BLaER1 treated with 17β-estradiol and CSF1 and Interleukin-3, amounts not matched to agents 10 nM and 100 nM (cell line): Measurements from ENCODE around the gene CEP43.

Experiments
- H3K27ac ChIP-seq, 11 experiments: shearing (Covaris generic); formaldehyde crosslinking; 2 replicates each; pipeline ENCODE4 v1.8.1; 2022
- H3K27me3 ChIP-seq, 11 experiments: shearing (Covaris generic); formaldehyde crosslinking; 2 replicates each; pipeline ENCODE4 v1.8.1; 2022
- H3K36me3 ChIP-seq, 11 experiments: shearing (Covaris generic); formaldehyde crosslinking; 2 replicates each; pipeline ENCODE4 v1.8.1; 2022
- H3K4me1 ChIP-seq, 10 experiments: shearing (Covaris generic); formaldehyde crosslinking; 2 replicates each; pipeline ENCODE4 v1.8.1; 2022
- H3K4me2 ChIP-seq, 11 experiments: shearing (Covaris generic); formaldehyde crosslinking; 2 replicates each; pipeline ENCODE4 v1.8.1; 2022
- H3K4me3 ChIP-seq, 10 experiments: shearing (Covaris generic); formaldehyde crosslinking; 2 replicates each; pipeline ENCODE4 v1.8.1; 2022
- H3K9ac ChIP-seq, 11 experiments: shearing (Covaris generic); formaldehyde crosslinking; 2 replicates each; pipeline ENCODE4 v1.8.1; 2022
- H3K9me3 ChIP-seq, 11 experiments: shearing (Covaris generic); formaldehyde crosslinking; replicated peaks in 1 of 11; 2 replicates each; pipeline ENCODE4 v1.8.1; 2022
- H4K20me1 ChIP-seq, 11 experiments: shearing (Covaris generic); formaldehyde crosslinking; 2 replicates each; pipeline ENCODE4 v1.8.1; 2022
- Cebpa-rat ChIP-seq, 11 experiments: shearing (Covaris generic); IDR thresholded peaks; 2 replicates each; pipeline ENCODE4 v1.8.1; 2022

CEP43 gene

GRCh38 chr6:166976636-166977035 is 22.6 kb upstream of the CEP43 start:
- Histone ChIP-seq H3K4me1 (peaks cover 9 to 17% (median 12%) of the 10 kb centered on the region in 10 experiments), H3K9ac (no peak overlapping the region), H3K36me3 (peaks cover 0 to 94% (median 63%) of the 10 kb centered on the region in 11 experiments; a peak in 18 of 22 replicates), H3K4me3 (no peak overlapping the region), H3K9me3 (peaks cover 0 to 20% (median 9%) of the 10 kb centered on the region in 11 experiments; a peak in 13 of 22 replicates), H3K4me2 (no peak overlapping the region), H3K27ac (no peak overlapping the region), H4K20me1 (no peaks in the 10 kb centered on the region), H3K27me3 (no peaks in the 10 kb centered on the region)
- no peak for TF ChIP-seq Cebpa-rat (IDR thresholded peaks at IDR 0.05)

- H3K4me1 ChIP-seq: peaks cover 0 to 7% (median under 1%) of the 10 kb centered on the region in 10 experiments; a peak in 3 of 20 replicates
- H3K9me3 ChIP-seq: peaks cover 0 to 20% (median 9%) of the 10 kb centered on the region in 11 experiments; a peak in 13 of 22 replicates
- H3K27me3 ChIP-seq: no peaks in the 10 kb centered on the region
- no peak overlapping the region for H3K4me3 ChIP-seq
- no peak overlapping the region for H3K27ac ChIP-seq
- H3K36me3 ChIP-seq: peaks cover 0 to 94% (median 68%) of the 10 kb centered on the region in 11 experiments; a peak in 18 of 22 replicates
- H4K20me1 ChIP-seq: no peaks in the 10 kb centered on the region
- no peak overlapping the region for H3K9ac ChIP-seq
- no peak for TF ChIP-seq Cebpa-rat (IDR thresholded peaks at IDR 0.05)
- no peak overlapping the region for H3K4me2 ChIP-seq
These were observed 21.3 kb upstream of the CEP43 start for GRCh38 chr6:166977621-166978525.

GRCh38 chr6:166980738-166981137 is 18.5 kb upstream of the CEP43 start:
- H3K4me2 ChIP-seq: no peak overlapping the region
- H3K4me3 ChIP-seq: no peak overlapping the region
- H3K36me3 ChIP-seq: peaks cover 0 to 94% (median 63%) of the 10 kb centered on the region in 11 experiments; a peak in 18 of 22 replicates
- 0 out of 22 replicates have a peak, but pooled peaks cover 0 to 5% (median 0%) of the 10 kb centered on the region in 11 experiments for H4K20me1 ChIP-seq
- H3K27me3 ChIP-seq: no peaks in the 10 kb centered on the region
- H3K27ac ChIP-seq: no peak overlapping the region
- H3K9me3 ChIP-seq: peaks cover 0 to 11% (median 5%) of the 10 kb centered on the region in 11 experiments; a peak in 11 of 22 replicates
- TF ChIP-seq Cebpa-rat (IDR thresholded peaks at IDR 0.05): no peak
- H3K4me1 ChIP-seq: peaks cover 0 to 6% (median 0%) of the 10 kb centered on the region in 10 experiments; a peak in 2 of 20 replicates
- H3K9ac ChIP-seq: no peak overlapping the region

GRCh38 chr6:166987448-166987847 is 11.7 kb upstream of the CEP43 start:
- peaks cover 0 to 15% (median 6%) of the 10 kb centered on the region in 10 experiments; a peak in 6 of 20 replicates for H3K4me1 ChIP-seq
- no peak for TF ChIP-seq Cebpa-rat (IDR thresholded peaks at IDR 0.05)
- no peak overlapping the region for H3K27ac ChIP-seq
- peaks cover 0 to 43% (median 10%) of the 10 kb centered on the region in 11 experiments; a peak in 9 of 22 replicates for H4K20me1 ChIP-seq
- H3K9ac ChIP-seq: no peak overlapping the region
- peaks cover 0 to 70% (median 37%) of the 10 kb centered on the region in 11 experiments; a peak in 18 of 22 replicates for H3K36me3 ChIP-seq
- H3K27me3 ChIP-seq: no peaks in the 10 kb centered on the region
- H3K9me3 ChIP-seq: peaks cover 0 to 21% (median 14%) of the 10 kb centered on the region in 11 experiments; a peak in 16 of 22 replicates
- no peak overlapping the region for H3K4me3 ChIP-seq
- no peak overlapping the region for H3K4me2 ChIP-seq

- H3K9ac ChIP-seq: no peak overlapping the region
These were observed 11.3 kb upstream of the CEP43 start for GRCh38 chr6:166987930-166988329.

GRCh38 chr6:166988674-166989201 is 10.5 kb upstream of the CEP43 start:
- H3K36me3 ChIP-seq: peaks cover 0 to 70% (median 43%) of the 10 kb centered on the region in 11 experiments; a peak in 18 of 22 replicates
- H3K27me3 ChIP-seq: no peaks in the 10 kb centered on the region
- H3K9me3 ChIP-seq: peaks cover 0 to 21% (median 14%) of the 10 kb centered on the region in 11 experiments; a peak in 16 of 22 replicates
- H3K4me3 ChIP-seq: no peak overlapping the region
- no peak overlapping the region for H3K27ac ChIP-seq
- peak overlapping the region in 1 of 11 experiments; percentile 2; a peak in 2 of 22 replicates for H3K4me2 ChIP-seq
- peaks cover 0 to 49% (median 13%) of the 10 kb centered on the region in 11 experiments; a peak in 9 of 22 replicates for H4K20me1 ChIP-seq
- no peak overlapping the region; a peak in 1 of 22 replicates for H3K9ac ChIP-seq
- H3K4me1 ChIP-seq: peaks cover 0 to 15% (median 6%) of the 10 kb centered on the region in 10 experiments; a peak in 6 of 20 replicates
- TF ChIP-seq Cebpa-rat (IDR thresholded peaks at IDR 0.05): no peak

More at GRCh38 chr6:166987930-166988329, 11.3 kb upstream of the CEP43 start:
- H4K20me1 ChIP-seq: peaks cover 0 to 47% (median 13%) of the 10 kb centered on the region in 11 experiments; a peak in 9 of 22 replicates
- TF ChIP-seq Cebpa-rat (IDR thresholded peaks at IDR 0.05): no peak
- H3K4me1 ChIP-seq: peaks cover 0 to 15% (median 6%) of the 10 kb centered on the region in 10 experiments; a peak in 6 of 20 replicates
- no peak overlapping the region for H3K4me3 ChIP-seq
- peaks cover 0 to 21% (median 14%) of the 10 kb centered on the region in 11 experiments; a peak in 16 of 22 replicates for H3K9me3 ChIP-seq
- no peak overlapping the region for H3K4me2 ChIP-seq
- H3K27ac ChIP-seq: no peak overlapping the region
- peaks cover 0 to 70% (median 37%) of the 10 kb centered on the region in 11 experiments; a peak in 18 of 22 replicates for H3K36me3 ChIP-seq
- no peaks in the 10 kb centered on the region for H3K27me3 ChIP-seq

- no peak overlapping the region for H3K4me3 ChIP-seq
- peaks cover 0 to 70% (median 50%) of the 10 kb centered on the region in 11 experiments; a peak in 18 of 22 replicates for H3K36me3 ChIP-seq
- no peak overlapping the region for H3K9ac ChIP-seq
- H3K4me2 ChIP-seq: peak overlapping the region in 2 of 11 experiments; percentile 12 to 37; a peak in 2 of 22 replicates
- peaks cover 0 to 21% (median 14%) of the 10 kb centered on the region in 11 experiments; a peak in 16 of 22 replicates for H3K9me3 ChIP-seq
- peaks cover 0 to 15% (median 6%) of the 10 kb centered on the region in 10 experiments; a peak in 6 of 20 replicates for H3K4me1 ChIP-seq
- no peak for TF ChIP-seq Cebpa-rat (IDR thresholded peaks at IDR 0.05)
- no peak overlapping the region for H3K27ac ChIP-seq
- peaks cover 0 to 55% (median 13%) of the 10 kb centered on the region in 11 experiments; a peak in 9 of 22 replicates for H4K20me1 ChIP-seq
- H3K27me3 ChIP-seq: no peaks in the 10 kb centered on the region
These were observed 9.7 kb upstream of the CEP43 start for GRCh38 chr6:166989427-166990032.

- Histone ChIP-seq H3K9me3 (peaks cover 0 to 3% (median 0%) of the 10 kb centered on the region in 11 experiments; a peak in 1 of 22 replicates), H3K36me3 (peaks cover 0 to 71% (median 55%) of the 10 kb centered on the region in 11 experiments; a peak in 18 of 22 replicates), H3K4me3 (no peak overlapping the region), H3K4me2 (peak overlapping the region in 1 of 11 experiments; percentile 6; a peak in 1 of 22 replicates), H3K27me3 (no peaks in the 10 kb centered on the region), H4K20me1 (peaks cover 0 to 51% (median 23%) of the 10 kb centered on the region in 11 experiments; a peak in 15 of 22 replicates), H3K27ac (no peak overlapping the region), H3K4me1 (peaks cover 20 to 32% (median 25%) of the 10 kb centered on the region in 10 experiments), H3K9ac (no peak overlapping the region)
- TF ChIP-seq Cebpa-rat (IDR thresholded peaks at IDR 0.05): peak in 5 of 11 experiments; percentile 15 to 60 (median 35); a peak in 3 of 22 replicates
These were observed 2.8 kb upstream of the CEP43 start for GRCh38 chr6:166996406-166996805.
